Islet of Langerhans (tissue), 1 donor: Measurements from ENCODE around the gene IL22.

ENCODE experiments used
- FAIRE-seq: peaks from one replicate; lab custom pipeline; 2011; peaks lifted over from hg19 to GRCh38; lab: Jason Lieb, UNC

IL22 gene

GRCh38 chr12:68264158-68264855, 10.9 kb upstream of the IL22 start:
- no peak for FAIRE-seq

- FAIRE-seq = no peak
Measured at GRCh38 chr12:68263366-68263765, 10.0 kb upstream of the IL22 start.

GRCh38 chr12:68261896-68262295, 8.5 kb upstream of the IL22 start:
- FAIRE-seq = no peak

GRCh38 chr12:68260153-68260552, 6.7 kb upstream of the IL22 start:
- FAIRE-seq = no peak

- no peak for FAIRE-seq
Measured at GRCh38 chr12:68259318-68259940, 6.0 kb upstream of the IL22 start.

GRCh38 chr12:68252077-68252476, 1.3 kb downstream of the IL22 start:
- FAIRE-seq = no peak

- no peak for FAIRE-seq
Measured at GRCh38 chr12:68250454-68250853, 3.0 kb downstream of the IL22 start.

- FAIRE-seq = no peak
Measured at GRCh38 chr12:68247785-68248184, 5.6 kb downstream of the IL22 start.

- no peak for FAIRE-seq
Measured at GRCh38 chr12:68246350-68246749, 7.1 kb downstream of the IL22 start.

- no peak for FAIRE-seq
Measured at GRCh38 chr12:68245180-68246021, 8.0 kb downstream of the IL22 start.

- FAIRE-seq = no peak
Measured at GRCh38 chr12:68242777-68243176, 10.6 kb downstream of the IL22 start.

- no peak for FAIRE-seq
Measured at GRCh38 chr12:68240975-68241374, 12.4 kb downstream of the IL22 start.

- no peak for FAIRE-seq
Measured at GRCh38 chr12:68240079-68240478, 13.3 kb downstream of the IL22 start.

- no peak for FAIRE-seq
Measured at GRCh38 chr12:68239309-68239982, 14.0 kb downstream of the IL22 start.

- FAIRE-seq = no peak
Measured at GRCh38 chr12:68237619-68238018, 15.8 kb downstream of the IL22 start.

GRCh38 chr12:68237078-68237477, 16.3 kb downstream of the IL22 start:
- no peak for FAIRE-seq

GRCh38 chr12:68236421-68237059, 16.9 kb downstream of the IL22 start:
- no peak for FAIRE-seq

GRCh38 chr12:68235576-68235975, 17.8 kb downstream of the IL22 start:
- no peak for FAIRE-seq

- no peak for FAIRE-seq
Measured at GRCh38 chr12:68234140-68234539, 19.3 kb downstream of the IL22 start.

- FAIRE-seq = no peak
Measured at GRCh38 chr12:68233498-68233897, 19.9 kb downstream of the IL22 start.

GRCh38 chr12:68231691-68232090, 21.7 kb downstream of the IL22 start:
- FAIRE-seq = no peak

GRCh38 chr12:68231229-68231628, 22.2 kb downstream of the IL22 start:
- FAIRE-seq = no peak
